K562 (cell line): Measurements from ENCODE around the gene DLK1. TPM values are rescaled to one million over a fixed set of nuclear protein-coding genes. Genes with fewer than 3 reads are reported as not detected.

Experiments
- HNRNPK ChIP-seq: fragments of 200-400 bp; formaldehyde crosslinking; IDR thresholded peaks from one replicate; pipeline ENCODE4 v1.6.1; 2018; ENCODE audit warnings: mild to moderate bottlenecking, low read depth, low read length; ENCODE audit not compliant: poor library complexity, severe bottlenecking
- JUN ChIP-seq, 2 experiments: sonication (generic) in 1 of 2; formaldehyde crosslinking in 1 of 2; IDR thresholded peaks; 2 replicates each; pipeline versions ENCODE4 v1.6.1 to v1.8.0; 2012 to 2022; ENCODE audit warnings: borderline replicate concordance in 2 of 2, mild to moderate bottlenecking in 2 of 2, improper control_type of control experiment in 1 of 2, low read depth in 1 of 2, low read length in 1 of 2, missing genetic modification reagents in 1 of 2
- MGA ChIP-seq: fragments of 450-650 bp; IDR thresholded peaks from 2 replicates; pipeline ENCODE4 v1.6.1; 2016; ENCODE audit warnings: mild to moderate bottlenecking, moderate library complexity
- PHB ChIP-seq: fragments of 250-450 bp; sonication (Bioruptor Pico); IDR thresholded peaks from 2 replicates; pipeline ENCODE4 v1.5.0; 2021
- ZNF217 ChIP-seq: sonication (generic); formaldehyde crosslinking; IDR thresholded peaks from 2 replicates; pipeline ENCODE4 v1.8.0; 2022; ENCODE audit warnings: mild to moderate bottlenecking, missing genetic modification reagents
- ZNF717 ChIP-seq: fragments of 250-450 bp; sonication (Bioruptor Pico); IDR thresholded peaks from 2 replicates; pipeline ENCODE4 v1.5.0; 2021
- polyA plus RNA-seq, 8 experiments: library from polyadenylated mRNA; depleted of rRNA in 4 of 8; stranded (reverse) in 5 of 8; unstranded in 3 of 8; fragments of >200 nt; fragmentation: Nextera tagmentation in 2 of 8; fragmentation: Illumina TruSeq in 1 of 8; extraction: Ambion mirVana in 2 of 8; extraction: Trizol in 1 of 8; gene quantifications; 2 replicates each; pipeline versions ENCODE4 v1.2.1 to v1.2.3, GENCODE V29; 2011 to 2014; ENCODE audit warnings: inconsistent platforms in 1 of 8, missing spikeins in 1 of 8
- total RNA-seq, 7 experiments: library from RNA; depleted of rRNA in 6 of 7; stranded (reverse); fragments of >200 nt in 6 of 7; fragmentation: Illumina TruSeq in 2 of 7; extraction: Trizol in 2 of 7; gene quantifications; 2 replicates each; pipeline versions ENCODE4 v1.2.1 to v1.2.3, GENCODE V29; 2011 to 2021; ENCODE audit warnings: low replicate concordance in 1 of 7

The DLK1 gene
- total and polyA plus RNA-seq, 9 of the 15 experiments (the other 6 are each of a cell fraction or from before 2014, with no cell fraction given): 4.4 to 97.2 (median 15.3) TPM

GRCh38 chr14:100726550-100727085 lies at the start of gene DLK1 (continued):
- TF ChIP-seq JUN (IDR thresholded peaks at IDR 0.05; ENCODE audit: borderline replicate concordance, low read depth, low read length): no peak
- 0 out of 2 replicates have a peak, but pooled peaks have one; percentile 59 for TF ChIP-seq JUN (CRISPR knock-in tag; IDR thresholded peaks at IDR 0.05; ENCODE audit: borderline replicate concordance)
- TF ChIP-seq PHB (CRISPR knock-in tag): no peak
- TF ChIP-seq ZNF717 (CRISPR knock-in tag): no peak
- TF ChIP-seq ZNF217 (CRISPR knock-in tag): no peak
- TF ChIP-seq MGA: peak; percentile 87
- no peak for TF ChIP-seq HNRNPK
